VCaP (cell line): ENCODE measurements around the gene RPL27.

Experiments
- H3K27ac ChIP-seq: fragments of 450-650 bp; 2 replicates; pipeline ENCODE4 v1.5.1; 2017
- CTCF ChIP-seq: fragments of 450-650 bp; conservative IDR thresholded peaks from 2 replicates; pipeline ENCODE4 v1.5.1; 2017; ENCODE audit warnings: mild to moderate bottlenecking, moderate library complexity

Gene RPL27

DNA sequence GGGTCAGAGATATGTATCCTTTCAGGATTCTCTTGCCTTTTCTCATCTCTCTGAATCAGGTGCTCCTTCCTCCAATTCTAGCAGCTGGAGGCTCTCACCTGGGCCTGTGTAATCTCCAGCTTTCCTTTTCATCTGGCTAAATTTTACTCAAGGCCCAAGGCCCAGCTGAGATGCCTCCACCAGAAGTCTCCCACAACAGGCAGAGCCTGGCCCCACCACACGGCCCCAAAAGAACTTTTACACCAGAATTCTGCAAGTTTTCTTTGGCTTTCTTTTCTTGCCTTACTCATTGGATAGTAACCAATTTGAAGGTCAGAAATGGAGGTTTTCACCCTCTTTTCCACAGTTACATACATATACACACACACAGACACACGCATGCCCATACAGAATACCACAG is 41.4 kb downstream of the RPL27 start:
- H3K27ac ChIP-seq: no peak overlapping the region
- no peak for TF ChIP-seq CTCF

GRCh38 chr17:43040655-43041054 is 42.4 kb downstream of the RPL27 start:
- no peak overlapping the region for H3K27ac ChIP-seq
- no peak for TF ChIP-seq CTCF

DNA sequence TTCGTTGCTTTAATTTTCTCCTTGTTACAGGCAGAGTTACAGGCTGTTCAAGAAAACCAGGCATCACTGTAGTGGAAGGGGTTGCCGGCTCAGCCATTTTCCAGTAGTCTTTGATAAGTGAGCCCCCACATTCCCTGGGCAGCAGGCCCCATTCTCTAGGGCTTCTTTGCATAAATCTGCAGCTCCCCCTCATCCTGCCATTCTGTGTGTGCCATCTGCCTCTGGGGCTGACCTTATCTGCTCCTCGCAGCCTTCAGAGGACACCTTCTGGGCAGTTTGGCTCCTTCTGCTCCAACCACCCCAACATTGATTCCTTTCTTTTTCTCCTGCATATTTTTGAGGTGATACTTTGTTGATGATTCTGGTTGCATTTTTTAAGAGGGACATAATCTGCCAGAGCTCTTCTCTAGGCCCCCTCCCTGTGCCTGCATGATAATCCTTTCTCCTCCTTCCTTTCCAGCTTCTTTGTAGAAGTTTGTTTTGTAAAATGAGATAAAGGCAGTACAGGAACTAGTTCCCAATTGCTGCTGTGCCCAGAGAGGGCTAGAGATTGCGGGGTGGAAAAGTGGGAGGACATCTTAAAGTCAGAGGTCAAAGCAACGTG is 43.9 kb downstream of the RPL27 start:
- H3K27ac ChIP-seq: no peak overlapping the region
- TF ChIP-seq CTCF: no peak

DNA sequence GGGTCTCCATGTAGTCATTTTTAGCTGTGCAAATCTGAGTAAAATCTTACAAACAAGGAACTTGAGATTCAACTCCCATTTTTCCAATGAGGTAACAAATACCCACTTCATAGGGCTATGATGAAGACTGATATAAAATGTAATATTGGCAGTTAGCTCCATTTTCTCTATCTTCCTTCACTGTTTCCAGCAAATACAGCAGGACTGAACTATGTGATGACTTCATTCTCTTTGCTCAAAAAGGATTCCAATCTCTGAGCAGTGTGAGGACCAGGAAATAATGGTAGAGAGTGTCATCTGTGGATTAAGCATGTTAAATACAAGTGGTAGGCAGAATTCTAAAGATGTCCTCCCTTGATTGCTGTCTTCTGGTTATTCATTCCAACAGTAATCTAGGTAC is 45.1 kb downstream of the RPL27 start:
- no peak for TF ChIP-seq CTCF
- no peak overlapping the region for H3K27ac ChIP-seq

DNA sequence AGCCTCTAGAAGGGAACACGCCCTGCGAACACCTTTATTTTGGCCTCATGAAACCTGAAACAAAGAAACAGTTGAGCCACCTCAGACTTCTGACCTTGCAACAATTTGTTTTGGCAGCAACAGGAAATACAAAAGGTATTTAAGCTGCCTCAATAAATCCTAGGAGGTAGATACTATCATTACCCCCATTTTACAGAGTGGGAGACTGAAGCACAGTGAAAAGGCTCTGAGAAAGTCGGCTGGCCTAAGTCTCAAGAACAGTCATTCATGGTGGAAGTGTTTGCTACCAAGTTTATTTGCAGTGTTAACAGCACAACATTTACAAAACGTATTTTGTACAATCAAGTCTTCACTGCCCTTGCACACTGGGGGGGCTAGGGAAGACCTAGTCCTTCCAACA is 45.8 kb downstream of the RPL27 start:
- no peak for TF ChIP-seq CTCF

DNA sequence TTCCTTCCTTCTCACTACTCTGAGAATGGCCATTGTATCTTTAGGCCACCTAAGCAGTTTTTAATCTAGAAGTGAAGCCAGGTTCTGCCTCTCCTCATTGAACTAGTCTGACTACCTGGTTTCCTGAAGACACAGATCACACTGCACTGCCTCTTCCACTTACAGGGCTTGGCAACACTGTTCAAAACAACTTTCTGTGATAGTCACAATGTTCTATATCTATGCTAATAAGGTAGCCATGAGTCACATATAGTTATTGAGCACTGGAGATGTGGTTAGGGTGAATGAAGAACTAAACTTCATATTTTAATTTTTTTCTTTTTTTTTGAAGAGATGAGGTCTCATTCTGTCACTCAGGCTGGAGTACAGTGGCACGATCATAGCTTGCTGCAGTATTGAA is 53.8 kb downstream of the RPL27 start:
- TF ChIP-seq CTCF: no peak
- no peak overlapping the region for H3K27ac ChIP-seq

More for the DNA sequence above, 45.8 kb downstream of the RPL27 start:
- H3K27ac ChIP-seq: no peak overlapping the region
